Upper lobe of left lung (tissue), 6 donors: ENCODE measurements around the gene UBE2F. TPM values are rescaled to one million over a fixed set of nuclear protein-coding genes. Genes with fewer than 3 reads are reported as not detected.
A peak's percentile ranks its signal among the peaks of the same experiment; 100 is the strongest.

Source experiments
- ATAC-seq, 2 donors: fragments of 200-7000 bp; cut with Tn5 transposase; one replicate each; pipeline ENCODE4 v1.9.1; 2022; ENCODE audit warnings: mild to moderate bottlenecking in 2 of 2, moderate library complexity in 2 of 2; ENCODE audit not compliant: low FRiP score in 2 of 2
- DNase-seq, 2 donors: peaks; one replicate each; pipeline ENCODE4 v3.0.0-alpha.2; 2019 to 2020
- H3K27ac ChIP-seq, 4 donors: fragments of 200-600 bp; sonication (generic); one replicate each; pipeline ENCODE4 v1.5.1; 2016 to 2019
- H3K27me3 ChIP-seq, 4 donors: fragments of 200-600 bp; sonication (generic); one replicate each; pipeline ENCODE4 v1.5.1; 2017 to 2019
- H3K36me3 ChIP-seq, 4 donors: fragments of 200-600 bp; sonication (generic); one replicate each; pipeline ENCODE4 v1.5.1; 2016 to 2019
- H3K4me1 ChIP-seq, 4 donors: fragments of 200-600 bp; sonication (generic); one replicate each; pipeline ENCODE4 v1.5.1; 2018 to 2019
- H3K4me3 ChIP-seq, 4 donors: fragments of 200-600 bp; sonication (generic); one replicate each; pipeline ENCODE4 v1.5.1; 2017 to 2019; ENCODE audit warnings: mild to moderate bottlenecking in 2 of 4, moderate library complexity in 1 of 4
- H3K9me3 ChIP-seq, 4 donors: fragments of 200-600 bp; sonication (generic); one replicate each; pipeline ENCODE4 v1.5.1; 2018 to 2019
- CTCF ChIP-seq, 6 experiments: fragments of 450-650 bp in 4 of 6; fragments of 200-600 bp in 2 of 6; sonication (generic) in 2 of 6; IDR thresholded peaks; one replicate each; pipeline ENCODE4 v1.5.1; 2016 to 2019; ENCODE audit warnings: antibody characterized with exemption in 6 of 6
- EP300 ChIP-seq, 4 donors: sonication (generic); formaldehyde crosslinking; IDR thresholded peaks; one replicate each; pipeline ENCODE4 v1.5.1; 2017; ENCODE audit warnings: antibody characterized with exemption in 4 of 4, control low read depth in 2 of 4
- POLR2A ChIP-seq, 4 donors: fragments of 450-650 bp; IDR thresholded peaks; one replicate each; pipeline ENCODE4 v1.5.1; 2016 to 2017; ENCODE audit warnings: antibody characterized with exemption in 4 of 4, mild to moderate bottlenecking in 2 of 4
- POLR2AphosphoS5 ChIP-seq, 2 donors: sonication (generic); formaldehyde crosslinking; IDR thresholded peaks; one replicate each; pipeline ENCODE4 v1.5.1; 2017; ENCODE audit warnings: antibody characterized with exemption in 2 of 2
- WGBS, 2 donors: methylation state at CpG; one replicate each; pipeline ENCODE4 v1.1.5; 2017 to 2018; 5-methylcytosine and 5-hydroxymethylcytosine counted together
- total RNA-seq, 6 donors: library from RNA; depleted of rRNA in 4 of 6; stranded (reverse); fragments of >200 nt in 4 of 6; gene quantifications; one replicate each; pipeline versions ENCODE4 v1.1.0 to v1.2.1, GENCODE V29; 2016 to 2021
- donor health status: DM: no; HTN: no; CAD: no; lungs with moderate emphysema.
- donor health status: DM: no; HTN: yes; CAD: no; lungs with severe emphysema.

UBE2F gene
- total RNA-seq, 6 donors from 2014 or later: 11.5 to 65.5 (median 39.8) TPM

DNA sequence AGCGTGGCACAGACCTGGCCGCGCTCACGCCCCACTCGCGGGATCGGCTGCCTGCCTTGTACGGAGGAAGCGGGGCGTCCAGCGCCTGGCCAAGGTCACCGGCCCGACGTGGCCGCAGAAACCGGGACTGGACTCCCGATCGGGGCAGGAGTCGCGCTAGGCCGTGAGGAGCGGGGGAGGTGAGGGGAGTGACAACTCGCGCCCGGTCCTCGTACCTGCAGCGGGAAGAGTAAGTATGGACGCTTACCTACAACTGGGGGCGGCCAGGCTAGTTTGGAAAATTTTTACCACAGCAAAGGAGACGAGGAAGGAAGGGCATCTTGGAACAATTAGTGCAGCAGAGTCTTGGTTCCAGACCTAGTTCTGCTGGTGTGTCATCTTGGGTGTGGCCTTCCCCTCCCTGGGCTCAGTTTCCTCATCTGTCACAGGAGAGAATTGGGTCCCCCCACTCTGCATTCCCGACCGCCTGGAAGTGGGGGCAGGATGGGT is 693 bp downstream of the UBE2F start:
- peaks cover 0 to 5% (median 0%) of the 10 kb centered on the region in 4 donors for H3K9me3 ChIP-seq
- DNase-seq (peak in 1 of 2 donors; percentile 31), ATAC-seq (peak in 1 of 2 donors; percentile 1)
- H3K36me3 ChIP-seq: no peaks in the 10 kb centered on the region
- H3K4me3 ChIP-seq: peak overlapping the region; percentile 66 to 92 (median 85)
- no peaks in the 10 kb centered on the region for H3K27me3 ChIP-seq
- H3K27ac ChIP-seq: peak overlapping the region; percentile 63 to 83 (median 79)
- peaks cover 27 to 33% (median 29%) of the 10 kb centered on the region in 4 donors for H3K4me1 ChIP-seq
- no peak for TF ChIP-seq POLR2AphosphoS5 (IDR thresholded peaks at IDR 0.05)
- TF ChIP-seq POLR2A (IDR thresholded peaks at IDR 0.05): no peak
- no peak for TF ChIP-seq EP300 (IDR thresholded peaks at IDR 0.05)
- no peak for TF ChIP-seq CTCF (IDR thresholded peaks at IDR 0.05)
- WGBS, 2 donors: 2 to 3% methylated on average over 17 to 22 of the region's 32 CpGs

DNA sequence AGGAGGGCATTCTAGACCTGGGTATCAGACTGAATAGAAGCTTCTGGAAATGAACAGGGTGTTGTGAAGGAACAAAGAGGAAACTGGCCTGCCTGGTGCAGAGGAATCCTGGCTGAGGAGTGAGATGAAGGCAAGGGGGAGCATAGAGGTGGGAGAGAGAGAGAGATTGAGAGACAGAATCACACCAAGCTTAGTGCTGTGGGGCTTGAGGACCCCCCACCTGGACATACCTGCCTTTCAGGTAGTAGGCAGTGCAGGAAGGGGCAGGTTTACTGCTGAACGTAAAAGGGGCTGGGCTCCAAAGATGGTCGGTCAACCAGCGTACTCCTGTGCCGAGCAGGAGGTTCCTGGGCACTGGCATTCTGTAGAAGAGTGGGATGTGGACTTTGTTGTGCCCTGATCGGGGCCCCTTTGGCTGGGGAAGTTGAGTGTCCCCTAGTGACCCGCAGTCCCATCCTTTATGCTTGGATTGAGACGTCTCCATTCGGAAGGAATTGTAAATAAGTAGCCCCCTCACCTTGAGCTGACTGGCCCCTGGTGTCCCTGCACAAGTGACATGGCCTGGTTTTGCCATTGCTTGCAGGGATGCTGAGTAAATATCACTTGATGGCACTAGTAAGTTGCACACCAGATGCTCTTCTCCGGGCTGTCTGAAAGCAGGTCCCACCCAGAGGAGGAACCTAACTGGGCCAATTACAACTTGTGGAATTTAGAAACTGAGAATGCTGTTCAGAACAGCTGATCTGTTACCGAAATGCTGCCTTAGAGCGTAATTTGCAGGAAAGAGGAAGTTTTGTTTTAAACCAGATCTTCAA is 1.4 kb downstream of the UBE2F start:
- peak overlapping the region; percentile 63 to 83 (median 79) for H3K27ac ChIP-seq
- peak in 1 of 2 donors; percentile 50 for DNase-seq
- ATAC-seq: peak; percentile 61 to 71

GRCh38 chr2:237971661-237972060 is 4.8 kb downstream of the UBE2F start:
- no peak overlapping the region for H3K4me3 ChIP-seq
- WGBS, 2 donors: 63 to 86% methylated on average over 3 to 4 of the region's 4 CpGs

More for the DNA sequence above, 1.4 kb downstream of the UBE2F start:
- TF ChIP-seq CTCF (IDR thresholded peaks at IDR 0.05): no peak
- TF ChIP-seq POLR2AphosphoS5 (IDR thresholded peaks at IDR 0.05): peak in 1 of 2 donors; percentile 16
- TF ChIP-seq POLR2A (IDR thresholded peaks at IDR 0.05): peak in 1 of 4 donors; percentile 52
- TF ChIP-seq EP300 (IDR thresholded peaks at IDR 0.05): no peak
- Histone ChIP-seq H3K36me3 (no peaks in the 10 kb centered on the region), H3K27me3 (no peaks in the 10 kb centered on the region), H3K4me1 (peaks cover 27 to 33% (median 29%) of the 10 kb centered on the region in 4 donors), H3K4me3 (peak overlapping the region in 3 of 4 donors; percentile 66 to 92 (median 81)), H3K9me3 (no peaks in the 10 kb centered on the region)
- WGBS, 2 donors: 42 to 43% methylated on average over 7 to 11 of the region's 11 CpGs

GRCh38 chr2:237972211-237972610 is 5.4 kb downstream of the UBE2F start:
- peaks cover 0 to 26% (median 8%) of the 10 kb centered on the region in 4 donors for H3K36me3 ChIP-seq
- H3K4me3 ChIP-seq: no peak overlapping the region
- DNase-seq: no peak
- no peaks in the 10 kb centered on the region for H3K27me3 ChIP-seq
- H3K4me1 ChIP-seq: peaks cover 22 to 26% (median 23%) of the 10 kb centered on the region in 4 donors
- no peaks in the 10 kb centered on the region for H3K9me3 ChIP-seq
- H3K27ac ChIP-seq: no peak overlapping the region
- TF ChIP-seq POLR2AphosphoS5 (IDR thresholded peaks at IDR 0.05): no peak
- no peak for TF ChIP-seq POLR2A (IDR thresholded peaks at IDR 0.05)
- no peak for TF ChIP-seq CTCF (IDR thresholded peaks at IDR 0.05)
- no peak for TF ChIP-seq EP300 (IDR thresholded peaks at IDR 0.05)
- no peak for ATAC-seq
- 90 to 93% methylated on average over 3 of the region's 3 CpGs for WGBS, 2 donors

More at GRCh38 chr2:237971661-237972060, 4.8 kb downstream of the UBE2F start:
- H3K27me3 ChIP-seq: no peaks in the 10 kb centered on the region
- TF ChIP-seq POLR2AphosphoS5 (IDR thresholded peaks at IDR 0.05) (no peak), CTCF (IDR thresholded peaks at IDR 0.05) (no peak), POLR2A (IDR thresholded peaks at IDR 0.05) (no peak), EP300 (IDR thresholded peaks at IDR 0.05) (no peak)
- DNase-seq: no peak
- H3K36me3 ChIP-seq: peaks cover 0 to 25% (median 8%) of the 10 kb centered on the region in 4 donors
- peaks cover 22 to 26% (median 23%) of the 10 kb centered on the region in 4 donors for H3K4me1 ChIP-seq
- H3K9me3 ChIP-seq: no peaks in the 10 kb centered on the region
- ATAC-seq: no peak
- H3K27ac ChIP-seq: no peak overlapping the region
